ENCODE results near the gene STX12.

- TF ChIP-seq CTCF (conservative IDR thresholded peaks at IDR 0.05; ENCODE audit: low read depth, low read length) (no peak), POLR2A (IDR thresholded peaks at IDR 0.05; ENCODE audit: low read depth, low read length) (no peak), MXI1 (IDR thresholded peaks at IDR 0.05; ENCODE audit: borderline replicate concordance, low read depth, low read length) (no peak)
Observed at GRCh38 chr1:27759236-27759635, 13.8 kb upstream of the STX12 start.

Measured in IMR-90 (cell line).